ENCODE measurements around the gene NIPAL4. TPM values are rescaled to one million over a fixed set of nuclear protein-coding genes. Genes with fewer than 3 reads are reported as not detected.

The NIPAL4 gene
- total RNA-seq, 1 donor from 2014 or later: 22.7 TPM

- H3K27me3 ChIP-seq (ENCODE audit: control insufficient read depth, insufficient read depth, low read length): peaks cover 4% of the 10 kb centered on the region
- no peak overlapping the region for H3K4me3 ChIP-seq (ENCODE audit: low read depth, low read length)
- no peaks in the 10 kb centered on the region for H3K36me3 ChIP-seq (ENCODE audit: control insufficient read depth, insufficient read depth, low read length)
- TF ChIP-seq, protein P1, sequence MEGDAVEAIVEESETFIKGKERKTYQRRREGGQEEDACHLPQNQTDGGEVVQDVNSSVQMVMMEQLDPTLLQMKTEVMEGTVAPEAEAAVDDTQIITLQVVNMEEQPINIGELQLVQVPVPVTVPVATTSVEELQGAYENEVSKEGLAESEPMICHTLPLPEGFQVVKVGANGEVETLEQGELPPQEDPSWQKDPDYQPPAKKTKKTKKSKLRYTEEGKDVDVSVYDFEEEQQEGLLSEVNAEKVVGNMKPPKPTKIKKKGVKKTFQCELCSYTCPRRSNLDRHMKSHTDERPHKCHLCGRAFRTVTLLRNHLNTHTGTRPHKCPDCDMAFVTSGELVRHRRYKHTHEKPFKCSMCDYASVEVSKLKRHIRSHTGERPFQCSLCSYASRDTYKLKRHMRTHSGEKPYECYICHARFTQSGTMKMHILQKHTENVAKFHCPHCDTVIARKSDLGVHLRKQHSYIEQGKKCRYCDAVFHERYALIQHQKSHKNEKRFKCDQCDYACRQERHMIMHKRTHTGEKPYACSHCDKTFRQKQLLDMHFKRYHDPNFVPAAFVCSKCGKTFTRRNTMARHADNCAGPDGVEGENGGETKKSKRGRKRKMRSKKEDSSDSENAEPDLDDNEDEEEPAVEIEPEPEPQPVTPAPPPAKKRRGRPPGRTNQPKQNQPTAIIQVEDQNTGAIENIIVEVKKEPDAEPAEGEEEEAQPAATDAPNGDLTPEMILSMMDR (IDR thresholded peaks at IDR 0.05; ENCODE audit: insufficient read depth, low read length, poor library complexity, severe bottlenecking): no peak
- DNase-seq (ENCODE audit: low read depth): peak; percentile 77
Observed at GRCh38 chr5:157464519-157465171, 4.6 kb downstream of the NIPAL4 start.

DNA sequence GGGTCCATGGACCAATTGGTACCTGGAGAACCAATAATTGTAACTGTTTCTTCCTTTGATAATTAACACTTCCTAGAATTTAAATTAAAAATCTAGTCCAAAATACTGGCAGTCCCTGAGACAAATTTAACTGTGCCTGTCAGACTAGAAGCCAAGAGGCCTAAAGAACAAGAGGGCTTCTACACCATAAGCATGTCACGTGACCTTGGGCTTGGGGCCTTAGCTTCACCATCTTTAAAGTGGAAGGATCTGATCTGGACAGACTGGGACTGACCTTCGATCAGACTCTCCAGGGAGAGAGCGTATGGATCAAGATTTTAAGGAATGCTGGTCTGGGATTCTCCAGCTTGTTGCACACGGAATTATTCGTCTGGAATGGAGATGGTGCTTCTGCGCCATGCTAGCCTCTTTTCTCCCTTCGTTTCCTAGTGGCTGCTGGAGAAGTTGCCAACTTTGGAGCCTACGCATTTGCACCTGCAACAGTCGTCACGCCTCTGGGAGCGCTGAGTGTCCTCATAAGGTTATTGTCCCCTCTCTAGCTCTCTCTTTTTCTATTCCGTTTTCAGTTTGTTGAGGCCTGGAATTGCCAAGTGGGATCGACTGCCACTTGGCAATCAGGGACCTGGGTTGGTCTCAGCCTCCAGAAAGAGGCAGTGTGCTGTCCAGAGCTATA lies 8.4 kb downstream of the NIPAL4 start:
- H3K27me3 ChIP-seq (ENCODE audit: control insufficient read depth, insufficient read depth, low read length): no peaks in the 10 kb centered on the region
- no peaks in the 10 kb centered on the region for H3K36me3 ChIP-seq (ENCODE audit: control insufficient read depth, insufficient read depth, low read length)
- no peak for DNase-seq (ENCODE audit: low read depth)
- no peak overlapping the region for H3K4me3 ChIP-seq (ENCODE audit: low read depth, low read length)
- TF ChIP-seq, protein P1 (IDR thresholded peaks at IDR 0.05; ENCODE audit: insufficient read depth, low read length, poor library complexity, severe bottlenecking): no peak

- no peaks in the 10 kb centered on the region for H3K36me3 ChIP-seq (ENCODE audit: control insufficient read depth, insufficient read depth, low read length)
- H3K4me3 ChIP-seq (ENCODE audit: low read depth, low read length): no peak overlapping the region
- H3K27me3 ChIP-seq (ENCODE audit: control insufficient read depth, insufficient read depth, low read length): no peaks in the 10 kb centered on the region
- DNase-seq (ENCODE audit: low read depth): no peak
- TF ChIP-seq, protein P1 (IDR thresholded peaks at IDR 0.05; ENCODE audit: insufficient read depth, low read length, poor library complexity, severe bottlenecking): no peak
Observed at GRCh38 chr5:157469073-157469472, 9.1 kb downstream of the NIPAL4 start.

DNA sequence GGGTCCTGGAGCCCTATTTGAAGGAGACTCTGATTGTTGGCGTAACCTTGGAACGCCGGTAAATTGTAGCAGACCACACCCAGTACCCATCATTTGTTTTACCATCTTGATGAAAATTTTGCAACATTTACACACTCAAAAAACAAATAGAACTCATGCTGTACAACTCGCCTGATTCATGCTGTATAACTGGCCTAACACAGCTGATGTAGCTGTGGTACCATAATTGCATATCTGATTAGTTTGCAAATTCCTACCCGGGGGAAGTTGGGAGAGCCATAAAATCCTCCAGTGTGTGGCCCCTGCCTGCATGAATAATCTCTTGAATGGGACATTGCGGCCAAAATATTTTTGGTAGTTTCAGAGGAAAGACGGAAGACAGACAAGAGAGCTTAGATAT lies 9.7 kb downstream of the NIPAL4 start:
- TF ChIP-seq, protein P1 (IDR thresholded peaks at IDR 0.05; ENCODE audit: insufficient read depth, low read length, poor library complexity, severe bottlenecking): no peak
- DNase-seq (ENCODE audit: low read depth): no peak
- H3K27me3 ChIP-seq (ENCODE audit: control insufficient read depth, insufficient read depth, low read length): no peaks in the 10 kb centered on the region
- H3K36me3 ChIP-seq (ENCODE audit: control insufficient read depth, insufficient read depth, low read length): no peaks in the 10 kb centered on the region
- no peak overlapping the region for H3K4me3 ChIP-seq (ENCODE audit: low read depth, low read length)

DNA sequence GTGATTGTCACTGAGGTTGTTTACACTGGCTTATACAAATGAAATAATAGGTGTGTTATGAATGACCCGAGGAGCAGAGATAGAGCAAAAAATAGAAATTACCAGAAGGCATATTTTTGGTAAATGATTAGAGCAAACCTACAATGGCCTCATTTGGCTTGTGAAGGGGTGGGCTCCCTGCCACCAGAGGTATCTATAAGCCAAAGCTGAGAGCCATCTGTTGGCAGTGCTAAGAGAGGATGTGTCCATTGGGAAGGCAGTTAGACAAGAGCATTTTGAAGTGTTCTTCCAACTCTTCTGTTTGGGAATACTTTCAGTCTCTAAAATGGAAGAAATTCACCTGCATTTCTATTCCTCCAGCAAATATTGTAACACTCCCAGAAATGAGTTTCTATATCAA lies 10.6 kb downstream of the NIPAL4 start:
- no peak for DNase-seq (ENCODE audit: low read depth)
- TF ChIP-seq, protein P1 (IDR thresholded peaks at IDR 0.05; ENCODE audit: insufficient read depth, low read length, poor library complexity, severe bottlenecking): no peak
- Histone ChIP-seq H3K36me3 (ENCODE audit: control insufficient read depth, insufficient read depth, low read length) (no peaks in the 10 kb centered on the region), H3K4me3 (ENCODE audit: low read depth, low read length) (no peak overlapping the region), H3K27me3 (ENCODE audit: control insufficient read depth, insufficient read depth, low read length) (no peaks in the 10 kb centered on the region)
